CD1c-positive myeloid dendritic cell (primary cell): ENCODE results near the gene SEMA3E.

Experiments used
- DNase-seq: peaks from one replicate; pipeline ENCODE4 v3.0.0-alpha.2; 2016; ENCODE audit errors: extremely low spot score

The SEMA3E gene

GRCh38 chr7:83355143-83355542 lies 293.8 kb downstream of the SEMA3E start:
- DNase-seq = no peak

GRCh38 chr7:83347945-83348444 lies 300.9 kb downstream of the SEMA3E start:
- DNase-seq = no peak

GRCh38 chr7:83339907-83340306 lies 309.0 kb downstream of the SEMA3E start:
- DNase-seq = no peak

GRCh38 chr7:83338277-83338950 lies 310.5 kb downstream of the SEMA3E start:
- DNase-seq = no peak

- no peak for DNase-seq
Observed at GRCh38 chr7:83337050-83337449, 311.9 kb downstream of the SEMA3E start.

GRCh38 chr7:83326223-83326622 lies 322.7 kb downstream of the SEMA3E start:
- no peak for DNase-seq

GRCh38 chr7:83325083-83325482 lies 323.9 kb downstream of the SEMA3E start:
- DNase-seq = no peak

- no peak for DNase-seq
Observed at GRCh38 chr7:83324596-83324995, 324.3 kb downstream of the SEMA3E start.

GRCh38 chr7:83321011-83321410 lies 327.9 kb downstream of the SEMA3E start:
- no peak for DNase-seq

GRCh38 chr7:83313931-83314330 lies 335.0 kb downstream of the SEMA3E start:
- no peak for DNase-seq
